ENCODE measurements around the gene CD8B. TPM values are rescaled to one million over a fixed set of nuclear protein-coding genes. Genes with fewer than 3 reads are reported as not detected.

The CD8B gene
- polyA plus RNA-seq, 1 donor from 2014 or later: not detected

DNA sequence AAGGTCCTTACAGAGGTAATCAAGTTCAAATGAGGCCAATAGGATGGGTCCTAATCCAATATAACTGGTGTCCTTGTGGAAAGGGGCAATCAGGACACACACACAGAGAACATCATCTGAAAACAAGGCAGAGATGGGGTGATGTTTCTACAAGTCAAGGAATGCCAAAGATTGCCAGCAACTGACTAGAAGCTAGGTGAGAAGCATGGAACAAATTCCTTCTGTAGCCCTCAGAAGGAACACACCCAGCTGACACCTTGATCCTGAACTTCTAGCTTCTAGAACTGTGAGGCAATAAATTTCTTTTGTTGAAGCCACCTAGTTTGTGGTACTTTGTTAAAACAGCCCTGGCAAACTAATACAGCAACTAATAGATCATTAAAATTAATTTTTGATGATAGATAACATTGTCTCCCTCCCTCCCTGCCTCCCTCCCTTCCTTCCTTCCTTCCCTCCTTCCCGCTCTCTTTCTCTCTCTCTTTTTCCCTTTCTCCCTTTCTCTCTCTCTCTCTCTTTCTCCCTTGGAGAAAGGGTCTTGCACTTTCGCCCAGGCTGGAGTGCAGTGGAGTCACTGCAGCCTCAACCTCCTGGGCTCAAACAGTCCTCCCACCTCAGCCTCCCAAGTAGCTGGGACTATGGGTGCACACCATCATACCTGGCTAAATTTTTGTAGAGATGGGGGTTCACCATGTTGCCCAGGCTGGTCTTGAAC, 60.7 kb downstream of the CD8B start:
- Histone ChIP-seq H3K4me3 (ENCODE audit: low read length) (no peak overlapping the region), H3K9me3 (ENCODE audit: low read length) (peaks cover 3% of the 10 kb centered on the region), H3K9ac (ENCODE audit: low read length) (no peak overlapping the region), H4K20me1 (ENCODE audit: insufficient read depth) (no peaks in the 10 kb centered on the region), H2AFZ (ENCODE audit: low read depth, low read length) (no peak overlapping the region), H3F3A (ENCODE audit: insufficient read depth, low read length, poor library complexity, severe bottlenecking) (no peaks in the 10 kb centered on the region), H3K4me2 (ENCODE audit: low read length) (no peak overlapping the region), H3K27ac (ENCODE audit: low read length) (no peak overlapping the region), H3K79me2 (replicated peaks; ENCODE audit: insufficient read depth, low read length) (no peaks in the 10 kb centered on the region), H3K9me2 (ENCODE audit: insufficient read depth, low read length) (no peaks in the 10 kb centered on the region), H3K27me3 (ENCODE audit: insufficient read depth, low read depth, low read length) (no peaks in the 10 kb centered on the region), H3K36me3 (ENCODE audit: insufficient read depth, low read length) (no peaks in the 10 kb centered on the region)
- TF ChIP-seq RAD21 (conservative IDR thresholded peaks at IDR 0.05): no peak
- TF ChIP-seq EP300 (conservative IDR thresholded peaks at IDR 0.05; ENCODE audit: poor library complexity, severe bottlenecking): no peak
- no peak for TF ChIP-seq MXI1 (conservative IDR thresholded peaks at IDR 0.05; ENCODE audit: poor library complexity, severe bottlenecking)
- no peak for TF ChIP-seq REST (IDR thresholded peaks at IDR 0.05; ENCODE audit: borderline replicate concordance)
- no peak for TF ChIP-seq TAF1 (IDR thresholded peaks at IDR 0.05; ENCODE audit: low read depth)

DNA sequence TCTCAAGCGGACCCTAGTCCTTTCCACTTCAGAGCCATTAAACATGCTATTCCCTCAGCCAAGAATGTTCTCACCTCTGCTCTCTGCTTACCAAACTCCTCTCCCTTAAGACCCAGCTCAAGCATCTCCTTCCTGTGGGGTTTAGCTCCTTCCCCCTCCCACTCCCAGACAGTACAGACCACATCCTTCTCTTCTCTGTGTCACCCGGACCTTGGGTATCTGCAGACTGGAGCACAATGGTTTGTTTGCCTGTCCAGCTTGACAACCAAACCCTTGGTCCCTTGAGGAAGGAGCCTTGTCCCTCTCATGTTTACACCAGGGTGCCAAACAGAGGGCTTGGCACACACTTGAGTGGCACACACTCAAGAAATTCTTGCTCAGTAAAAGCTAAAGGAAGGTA, 66.8 kb downstream of the CD8B start:
- H3K79me2 ChIP-seq (replicated peaks; ENCODE audit: insufficient read depth, low read length): no peaks in the 10 kb centered on the region
- TF ChIP-seq POLR2AphosphoS5 (IDR thresholded peaks at IDR 0.05) (no peak), TAF1 (IDR thresholded peaks at IDR 0.05; ENCODE audit: low read depth) (no peak)
- no peak overlapping the region for H3K4me3 ChIP-seq (ENCODE audit: low read length)
- peaks cover 30% of the 10 kb centered on the region for H3K27me3 ChIP-seq (ENCODE audit: insufficient read depth, low read depth, low read length)
- H4K20me1 ChIP-seq (ENCODE audit: insufficient read depth): no peaks in the 10 kb centered on the region
- no peaks in the 10 kb centered on the region for H3K9me2 ChIP-seq (ENCODE audit: insufficient read depth, low read length)
- H3K9me3 ChIP-seq (ENCODE audit: low read length): peaks cover 4% of the 10 kb centered on the region
- no peak overlapping the region for H3K4me2 ChIP-seq (ENCODE audit: low read length)
- H3K36me3 ChIP-seq (ENCODE audit: insufficient read depth, low read length): no peaks in the 10 kb centered on the region
- no peak overlapping the region for H3K27ac ChIP-seq (ENCODE audit: low read length)
- no peaks in the 10 kb centered on the region for H3F3A ChIP-seq (ENCODE audit: insufficient read depth, low read length, poor library complexity, severe bottlenecking)
- H3K9ac ChIP-seq (ENCODE audit: low read length): no peak overlapping the region
- H2AFZ ChIP-seq (ENCODE audit: low read depth, low read length): no peak overlapping the region

- Histone ChIP-seq H4K20me1 (ENCODE audit: insufficient read depth) (no peaks in the 10 kb centered on the region), H3K79me2 (replicated peaks; ENCODE audit: insufficient read depth, low read length) (no peaks in the 10 kb centered on the region), H3K9ac (ENCODE audit: low read length) (no peak overlapping the region), H3K36me3 (ENCODE audit: insufficient read depth, low read length) (no peaks in the 10 kb centered on the region), H3K4me3 (ENCODE audit: low read length) (no peak overlapping the region), H3K4me2 (ENCODE audit: low read length) (no peak overlapping the region), H3F3A (ENCODE audit: insufficient read depth, low read length, poor library complexity, severe bottlenecking) (no peaks in the 10 kb centered on the region), H3K9me2 (ENCODE audit: insufficient read depth, low read length) (no peaks in the 10 kb centered on the region), H3K27ac (ENCODE audit: low read length) (no peak overlapping the region), H3K9me3 (ENCODE audit: low read length) (peaks cover 4% of the 10 kb centered on the region), H3K27me3 (ENCODE audit: insufficient read depth, low read depth, low read length) (peaks cover 41% of the 10 kb centered on the region), H2AFZ (ENCODE audit: low read depth, low read length) (no peak overlapping the region)
- TF ChIP-seq SMC3 (conservative IDR thresholded peaks at IDR 0.05; ENCODE audit: poor library complexity) (no peak), EZH2 (IDR thresholded peaks at IDR 0.05; ENCODE audit: borderline replicate concordance, insufficient read depth, low read length, poor library complexity, severe bottlenecking) (no peak), TAF1 (IDR thresholded peaks at IDR 0.05; ENCODE audit: low read depth) (no peak), POLR2AphosphoS5 (IDR thresholded peaks at IDR 0.05) (no peak), REST (IDR thresholded peaks at IDR 0.05; ENCODE audit: borderline replicate concordance) (no peak), RAD21 (conservative IDR thresholded peaks at IDR 0.05) (no peak)
These were observed 67.9 kb downstream of the CD8B start for GRCh38 chr2:86793752-86794151.

Measured in neural cell (in vitro differentiated cells).